Mesothelial cell of epicardium (in vitro differentiated cells): Measurements from ENCODE around the gene CAMTA1. TPM values are rescaled to one million over a fixed set of nuclear protein-coding genes. Genes with fewer than 3 reads are reported as not detected.

Experiments
- DNase-seq, 2 experiments: peaks; one replicate each; pipeline ENCODE4 v3.0.0; 2021; ENCODE audit warnings: low spot score in 2 of 2; ENCODE audit not compliant: unreplicated experiment in 2 of 2
- H3K27ac Mint-ChIP-seq: 2 replicates; pipeline ENCODE4 v1.8.0; 2021; ENCODE audit warnings: mixed read lengths
- H3K27me3 Mint-ChIP-seq: 2 replicates; pipeline ENCODE4 v1.8.0; 2021; ENCODE audit warnings: low read depth, mixed read lengths
- H3K36me3 Mint-ChIP-seq: 2 replicates; pipeline ENCODE4 v1.8.0; 2021; ENCODE audit warnings: mixed read lengths
- H3K4me1 Mint-ChIP-seq: 2 replicates; pipeline ENCODE4 v1.8.0; 2021; ENCODE audit warnings: mixed read lengths
- H3K4me3 Mint-ChIP-seq: 2 replicates; pipeline ENCODE4 v1.8.0; 2021; ENCODE audit warnings: mild to moderate bottlenecking, moderate library complexity, mixed read lengths
- H3K9me3 Mint-ChIP-seq: 2 replicates; pipeline ENCODE4 v1.8.0; 2021; ENCODE audit warnings: mixed read lengths
- CTCF ChIP-seq: fragments of 200-600 bp; sonication (generic); IDR thresholded peaks from one replicate; pipeline ENCODE4 v1.5.0; 2021; ENCODE audit warnings: antibody characterized with exemption; ENCODE audit not compliant: unreplicated experiment
- total RNA-seq: library from RNA; stranded (reverse); gene quantifications from 3 replicates; pipeline ENCODE4 v1.2.1, GENCODE V29; 2021

Gene CAMTA1
- total RNA-seq, 1 donor from 2014 or later: 70.4 TPM

DNA sequence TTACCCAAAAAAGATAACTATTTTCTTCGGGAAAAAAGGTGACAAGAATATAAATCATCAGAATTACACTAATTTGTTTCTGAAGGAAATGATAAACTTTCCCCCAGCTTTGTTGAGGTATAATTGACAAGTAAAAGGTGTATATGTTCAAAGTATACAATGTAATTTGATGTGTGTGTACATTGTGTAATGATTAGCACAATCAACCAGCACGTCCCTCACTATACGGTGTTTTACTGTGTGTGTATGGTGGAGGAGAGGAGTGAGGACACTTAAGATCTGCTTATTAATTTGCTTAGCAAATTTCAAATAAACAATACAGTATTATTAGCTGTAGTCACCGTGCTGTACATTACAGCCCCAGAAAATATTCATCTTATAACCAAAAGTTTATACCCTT is 77.7 kb downstream of the CAMTA1 start:
- TF ChIP-seq CTCF: no peak
- Mint-ChIP-seq H3K9me3 (no peaks in the 10 kb centered on the region), H3K4me1 (peaks cover 26% of the 10 kb centered on the region), H3K27me3 (no peaks in the 10 kb centered on the region), H3K36me3 (peaks cover 10% of the 10 kb centered on the region), H3K4me3 (no peak overlapping the region), H3K27ac (no peak overlapping the region)
- no peak for DNase-seq

GRCh38 chr1:6864166-6864565 is 78.9 kb downstream of the CAMTA1 start:
- no peaks in the 10 kb centered on the region for H3K27me3 Mint-ChIP-seq
- DNase-seq: no peak
- H3K9me3 Mint-ChIP-seq: no peaks in the 10 kb centered on the region
- no peak for TF ChIP-seq CTCF
- no peak overlapping the region for H3K27ac Mint-ChIP-seq
- peaks cover 10% of the 10 kb centered on the region for H3K36me3 Mint-ChIP-seq
- peaks cover 35% of the 10 kb centered on the region for H3K4me1 Mint-ChIP-seq
- H3K4me3 Mint-ChIP-seq: no peak overlapping the region

DNA sequence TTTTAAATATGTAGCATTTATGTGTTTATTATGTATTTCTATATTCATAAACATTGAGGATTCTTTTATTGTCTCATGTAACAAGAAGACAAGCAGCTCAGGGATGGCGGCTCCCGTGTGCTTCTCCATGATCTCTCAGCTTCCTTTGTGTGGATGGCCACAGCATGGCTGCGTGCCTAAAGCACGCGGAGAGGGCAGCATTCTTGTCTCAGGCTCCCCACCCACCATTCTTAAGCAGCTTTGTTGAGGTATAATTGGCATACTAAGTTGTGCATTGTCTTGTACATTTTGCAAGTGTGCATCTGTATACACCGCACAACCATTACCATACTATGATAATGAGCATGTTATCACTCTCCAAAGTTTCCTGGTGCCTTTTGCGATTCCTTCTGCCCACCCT is 81.6 kb downstream of the CAMTA1 start:
- H3K27ac Mint-ChIP-seq: peak overlapping the region; percentile 63
- no peak overlapping the region for H3K4me3 Mint-ChIP-seq
- no peak for DNase-seq
- no peaks in the 10 kb centered on the region for H3K9me3 Mint-ChIP-seq
- no peak for TF ChIP-seq CTCF
- peaks cover 42% of the 10 kb centered on the region for H3K4me1 Mint-ChIP-seq
- peaks cover 7% of the 10 kb centered on the region for H3K36me3 Mint-ChIP-seq
- no peaks in the 10 kb centered on the region for H3K27me3 Mint-ChIP-seq

- no peak for DNase-seq
- Mint-ChIP-seq H3K27me3 (no peaks in the 10 kb centered on the region), H3K27ac (peak overlapping the region; percentile 63), H3K4me1 (peaks cover 42% of the 10 kb centered on the region), H3K4me3 (no peak overlapping the region), H3K9me3 (no peaks in the 10 kb centered on the region), H3K36me3 (peaks cover 7% of the 10 kb centered on the region)
- TF ChIP-seq CTCF: no peak
These were observed 82.1 kb downstream of the CAMTA1 start for GRCh38 chr1:6867321-6867720.

GRCh38 chr1:6867729-6868659 is 82.7 kb downstream of the CAMTA1 start:
- no peak for TF ChIP-seq CTCF
- no peak for DNase-seq
- peak overlapping the region; percentile 2 for H3K4me3 Mint-ChIP-seq
- peaks cover 42% of the 10 kb centered on the region for H3K4me1 Mint-ChIP-seq
- no peaks in the 10 kb centered on the region for H3K27me3 Mint-ChIP-seq
- no peaks in the 10 kb centered on the region for H3K9me3 Mint-ChIP-seq
- peak overlapping the region; percentile 74 for H3K27ac Mint-ChIP-seq
- peaks cover 7% of the 10 kb centered on the region for H3K36me3 Mint-ChIP-seq
